Esophagus (tissue), 2 donors: ENCODE results near the gene EMSY. TPM values are rescaled to one million over a fixed set of nuclear protein-coding genes. Genes with fewer than 3 reads are reported as not detected.

Source experiments
- H3K27ac ChIP-seq, 2 donors: one replicate each; pipeline ENCODE4 v1.5.1; 2013; ENCODE audit warnings: low read depth in 2 of 2, mild to moderate bottlenecking in 2 of 2, inconsistent platforms in 1 of 2, low read length in 1 of 2, moderate library complexity in 1 of 2
- H3K27me3 ChIP-seq, 2 donors: one replicate each; pipeline ENCODE4 v1.6.1; 2013; ENCODE audit warnings: low read length in 2 of 2, control low read depth in 1 of 2, mild to moderate bottlenecking in 1 of 2; ENCODE audit not compliant: insufficient read depth in 2 of 2, control insufficient read depth in 1 of 2
- H3K36me3 ChIP-seq, 2 donors: one replicate each; pipeline ENCODE4 v1.6.1; 2013; ENCODE audit warnings: low read length in 1 of 2; ENCODE audit not compliant: control insufficient read depth in 2 of 2, insufficient read depth in 2 of 2
- H3K4me1 ChIP-seq, 2 donors: one replicate each; pipeline ENCODE4 v1.6.1; 2013; ENCODE audit warnings: low read length in 1 of 2; ENCODE audit not compliant: control insufficient read depth in 2 of 2, insufficient read depth in 2 of 2
- H3K4me3 ChIP-seq, 2 donors: one replicate each; pipeline ENCODE4 v1.5.1; 2013; ENCODE audit warnings: low read length in 2 of 2, mild to moderate bottlenecking in 2 of 2, low read depth in 1 of 2, moderate library complexity in 1 of 2
- H3K9me3 ChIP-seq, 2 donors: one replicate each; pipeline ENCODE4 v1.6.1; 2013; ENCODE audit warnings: mild to moderate bottlenecking in 2 of 2, low read depth in 1 of 2, low read length in 1 of 2, moderate library complexity in 1 of 2; ENCODE audit not compliant: control insufficient read depth in 2 of 2, insufficient read depth in 1 of 2
- WGBS, 2 donors: extraction: QIAGEN DNeasy Blood & Tissue Kit; methylation state at CpG; one replicate each; pipeline ENCODE4 v1.1.7; 2013; 5-methylcytosine and 5-hydroxymethylcytosine counted together
- polyA plus RNA-seq, 2 donors: library from polyadenylated mRNA; stranded (reverse); fragments of 200-250 nt; gene quantifications; one replicate each; pipeline ENCODE4 v1.2.3, GENCODE V29; 2013
- donor health status: healthy with polysubstance abuse.
- donor health status: Bipolar disorder and iron deficiency.

The EMSY gene
- polyA plus RNA-seq, 2 donors: 4.4 to 4.6 TPM

DNA sequence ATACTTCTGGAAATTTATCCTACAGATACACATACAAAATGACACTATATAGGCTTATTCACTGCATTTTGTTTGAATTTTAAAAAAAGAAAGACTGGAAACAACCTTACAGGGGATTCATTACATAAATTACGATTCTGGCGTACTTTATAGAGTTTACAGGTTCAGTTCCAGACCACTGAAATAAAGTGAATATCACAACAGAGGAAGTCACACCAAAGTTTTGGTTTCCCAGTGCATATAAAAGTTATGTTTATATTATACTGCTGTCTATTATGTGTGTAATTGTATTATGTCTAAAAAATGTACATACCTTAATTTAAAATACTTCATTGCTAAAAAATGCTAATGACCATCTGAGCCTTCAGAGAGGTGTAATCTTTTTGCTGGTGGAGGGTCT is 62.0 kb downstream of the EMSY start:
- Histone ChIP-seq H3K9me3 (no peaks in the 10 kb centered on the region), H3K4me1 (no peaks in the 10 kb centered on the region), H3K36me3 (no peaks in the 10 kb centered on the region), H3K4me3 (no peak overlapping the region), H3K27me3 (no peaks in the 10 kb centered on the region), H3K27ac (no peak overlapping the region)
- WGBS, 2 donors: 89 to 96% methylated on average over 2 of the region's 2 CpGs

GRCh38 chr11:76510060-76511047 is 65.5 kb downstream of the EMSY start:
- WGBS, 2 donors: 83 to 89% methylated on average over 5 of the region's 5 CpGs
- no peaks in the 10 kb centered on the region for H3K9me3 ChIP-seq
- no peak overlapping the region for H3K27ac ChIP-seq
- no peak overlapping the region for H3K4me3 ChIP-seq
- H3K4me1 ChIP-seq: no peaks in the 10 kb centered on the region
- H3K36me3 ChIP-seq: no peaks in the 10 kb centered on the region
- no peaks in the 10 kb centered on the region for H3K27me3 ChIP-seq

DNA sequence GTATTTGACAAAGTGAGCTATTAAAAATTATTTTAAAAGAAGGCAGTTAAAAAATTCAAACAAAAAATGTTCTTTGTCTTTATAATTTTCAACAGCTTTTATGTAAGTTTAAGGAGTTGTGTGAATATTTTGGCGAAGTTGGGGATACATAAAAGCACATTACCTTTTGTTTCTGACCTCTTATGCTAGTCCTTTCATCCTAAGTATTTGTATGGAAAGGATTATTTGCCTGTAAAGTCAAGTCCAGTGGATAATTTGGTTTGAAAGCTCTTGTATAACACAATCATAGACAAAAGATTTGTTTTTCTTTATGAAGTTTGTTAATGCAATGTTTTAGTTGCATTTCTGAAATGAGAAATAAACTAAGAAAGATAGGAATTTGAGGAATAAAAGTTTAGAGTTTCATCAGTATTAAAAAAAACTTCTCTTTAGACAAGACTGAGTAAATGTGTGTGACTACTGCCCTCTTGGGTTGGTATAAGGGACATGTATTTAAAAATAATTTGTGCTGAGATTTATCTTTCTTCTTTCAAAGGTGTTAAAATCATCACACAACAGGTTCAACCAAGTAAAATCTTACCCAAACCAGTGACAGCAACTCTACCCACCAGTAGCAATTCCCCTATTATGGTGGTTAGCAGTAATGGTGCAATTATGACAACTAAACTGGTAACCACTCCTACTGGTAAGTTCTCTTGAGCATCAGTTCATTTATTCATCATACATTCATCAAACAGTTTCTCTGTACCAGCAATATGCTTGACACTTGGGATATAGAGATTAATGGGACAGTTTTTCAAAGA is 68.2 kb downstream of the EMSY start:
- 40 to 60% methylated on average over 1 of the region's 1 CpG for WGBS, 2 donors
- no peaks in the 10 kb centered on the region for H3K4me1 ChIP-seq
- H3K9me3 ChIP-seq: no peaks in the 10 kb centered on the region
- no peaks in the 10 kb centered on the region for H3K36me3 ChIP-seq
- no peaks in the 10 kb centered on the region for H3K27me3 ChIP-seq
- H3K27ac ChIP-seq: no peak overlapping the region
- H3K4me3 ChIP-seq: no peak overlapping the region

DNA sequence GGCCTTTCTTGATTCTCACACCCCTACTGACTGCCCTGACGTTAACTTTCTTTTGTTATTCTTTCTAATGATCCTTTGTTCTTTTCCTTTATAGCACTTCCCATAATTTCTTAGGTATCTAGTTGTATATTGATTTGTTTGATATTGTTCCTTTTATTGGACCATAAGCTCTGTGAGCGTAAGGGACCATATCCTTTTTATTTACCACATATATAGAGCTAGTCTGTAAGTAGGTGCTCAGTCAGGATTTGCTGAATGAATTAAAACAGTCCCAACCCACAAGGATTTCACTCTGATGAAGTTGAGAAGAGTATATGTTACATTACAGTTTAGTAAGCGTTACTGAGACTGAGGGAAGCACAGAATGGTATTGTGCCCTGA is 68.8 kb downstream of the EMSY start:
- Histone ChIP-seq H3K4me3 (no peak overlapping the region), H3K36me3 (no peaks in the 10 kb centered on the region), H3K4me1 (no peaks in the 10 kb centered on the region), H3K27ac (no peak overlapping the region), H3K9me3 (no peaks in the 10 kb centered on the region), H3K27me3 (no peaks in the 10 kb centered on the region)
- 89 to 90% methylated on average over 3 of the region's 3 CpGs for WGBS, 2 donors

GRCh38 chr11:76515494-76515893 is 70.7 kb downstream of the EMSY start:
- H3K36me3 ChIP-seq: peaks cover 0 to 3% of the 10 kb centered on the region in 2 donors
- WGBS, 2 donors: 80 to 84% methylated on average over 1 of the region's 1 CpG

DNA sequence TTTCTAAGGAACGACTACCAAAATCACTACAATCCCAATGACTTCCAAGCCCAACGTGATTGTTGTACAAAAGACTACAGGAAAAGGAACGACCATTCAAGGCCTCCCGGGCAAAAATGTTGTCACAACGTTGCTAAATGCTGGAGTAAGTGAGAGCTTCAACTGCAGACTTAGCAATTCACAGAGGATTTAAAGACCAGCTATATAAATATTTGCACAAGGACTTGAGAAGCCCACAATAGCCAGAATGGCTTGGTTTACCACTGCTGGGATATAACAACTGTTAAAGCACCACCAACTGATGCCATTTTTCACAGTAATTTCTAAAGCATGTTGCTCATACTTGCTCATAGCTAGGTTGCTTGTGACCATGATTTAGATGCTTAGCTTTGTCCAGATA is 78.3 kb downstream of the EMSY start:
- no peaks in the 10 kb centered on the region for H3K4me1 ChIP-seq
- H3K27ac ChIP-seq: no peak overlapping the region
- no peaks in the 10 kb centered on the region for H3K9me3 ChIP-seq
- H3K36me3 ChIP-seq: peaks cover 3 to 4% of the 10 kb centered on the region in 2 donors
- no peaks in the 10 kb centered on the region for H3K27me3 ChIP-seq
- WGBS, 2 donors: 59 to 60% methylated on average over 5 of the region's 5 CpGs
- H3K4me3 ChIP-seq: no peak overlapping the region

More at GRCh38 chr11:76515494-76515893, 70.7 kb downstream of the EMSY start:
- H3K4me1 ChIP-seq: no peaks in the 10 kb centered on the region
- no peaks in the 10 kb centered on the region for H3K27me3 ChIP-seq
- no peaks in the 10 kb centered on the region for H3K9me3 ChIP-seq
- H3K4me3 ChIP-seq: no peak overlapping the region
- no peak overlapping the region for H3K27ac ChIP-seq

DNA sequence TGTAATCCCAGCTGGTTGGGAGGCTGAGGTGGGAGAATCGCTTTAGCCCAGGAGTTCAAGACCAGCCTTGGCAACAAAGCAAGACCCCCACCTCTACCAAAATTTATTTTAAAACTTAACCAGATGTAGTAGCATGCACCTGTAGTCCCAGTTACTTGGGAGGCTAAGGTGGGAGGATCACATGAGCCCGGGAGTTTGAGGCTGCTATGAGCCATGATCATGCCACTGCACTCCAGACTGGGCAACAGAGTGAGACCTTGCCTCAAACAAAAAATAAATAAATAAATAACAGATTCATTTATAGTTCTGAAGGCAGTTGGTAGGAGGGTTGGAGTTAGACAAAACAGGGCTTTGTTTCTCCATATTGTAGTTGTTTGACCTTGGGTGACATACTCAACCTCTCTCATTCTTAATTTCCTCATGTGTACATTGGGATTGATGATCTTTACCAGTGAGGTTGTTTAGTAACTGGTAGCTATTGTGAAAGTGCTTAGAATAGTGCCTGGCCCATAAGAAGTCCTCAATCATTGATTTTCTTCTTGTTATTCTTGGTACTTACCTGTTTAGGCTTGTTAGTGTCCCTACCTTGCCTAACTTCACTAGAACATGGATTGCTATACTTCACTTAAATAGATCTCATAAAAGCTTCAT is 79.1 kb downstream of the EMSY start:
- 96 to 98% methylated on average over 2 of the region's 2 CpGs for WGBS, 2 donors
- Histone ChIP-seq H3K4me3 (no peak overlapping the region), H3K4me1 (no peaks in the 10 kb centered on the region), H3K9me3 (no peaks in the 10 kb centered on the region), H3K36me3 (peaks cover 4 to 5% of the 10 kb centered on the region in 2 donors), H3K27me3 (no peaks in the 10 kb centered on the region), H3K27ac (no peak overlapping the region)

DNA sequence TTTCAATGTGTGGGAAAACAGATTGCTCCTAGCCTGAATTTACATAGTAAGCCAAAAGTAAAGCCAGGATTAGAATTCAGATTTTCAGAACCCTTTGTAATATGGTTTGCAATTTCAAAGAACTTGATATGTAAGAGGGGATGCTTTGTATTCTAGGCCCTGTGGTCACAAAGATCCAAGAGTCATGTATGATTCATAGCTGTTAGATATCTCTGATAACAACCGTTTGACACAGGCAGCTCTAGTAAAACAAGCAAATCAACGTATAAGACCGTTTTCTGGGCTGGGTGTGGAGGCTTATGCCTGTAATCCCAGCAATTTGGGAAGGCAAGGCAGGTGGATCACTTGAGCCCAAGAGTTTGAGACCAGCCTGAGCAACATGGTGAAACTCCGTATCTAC is 79.6 kb downstream of the EMSY start:
- Histone ChIP-seq H3K36me3 (peaks cover 4% of the 10 kb centered on the region in 2 donors), H3K9me3 (no peaks in the 10 kb centered on the region), H3K4me3 (no peak overlapping the region), H3K27me3 (no peaks in the 10 kb centered on the region), H3K27ac (no peak overlapping the region), H3K4me1 (no peaks in the 10 kb centered on the region)
- WGBS, 2 donors: 65 to 67% methylated on average over 4 of the region's 4 CpGs

DNA sequence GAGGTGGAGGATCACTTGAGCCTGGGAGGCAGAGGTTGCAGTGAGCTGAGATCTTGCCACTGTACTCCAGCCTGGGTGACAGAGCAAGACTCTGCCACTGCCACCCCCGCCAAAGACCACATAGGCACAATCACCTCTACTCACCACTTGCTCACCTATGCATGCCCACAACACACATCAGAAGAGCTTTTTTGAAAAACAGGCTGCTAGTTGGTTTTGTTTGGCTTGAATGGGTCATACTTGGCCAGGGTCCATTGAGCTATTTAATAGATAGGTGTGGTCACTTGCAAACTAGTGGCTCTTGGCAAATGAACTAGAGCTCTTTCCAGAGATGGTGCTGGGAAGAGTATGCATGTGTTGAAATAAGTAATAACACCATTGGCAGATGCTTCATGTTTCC is 80.1 kb downstream of the EMSY start:
- no peaks in the 10 kb centered on the region for H3K9me3 ChIP-seq
- no peak overlapping the region for H3K4me3 ChIP-seq
- H3K27me3 ChIP-seq: no peaks in the 10 kb centered on the region
- no peak overlapping the region for H3K27ac ChIP-seq
- whole genome bisulfite sequencing, 2 donors: 97 to 100% methylated on average over 1 of the region's 1 CpG
- no peaks in the 10 kb centered on the region for H3K4me1 ChIP-seq
- H3K36me3 ChIP-seq: peaks cover 4% of the 10 kb centered on the region in 2 donors
